K562 (cell line): Measurements from ENCODE around the gene OPCML. TPM values are rescaled to one million over a fixed set of nuclear protein-coding genes. Genes with fewer than 3 reads are reported as not detected.

Experiments
- ATAC-seq: fragments of 200-7000 bp; cut with Tn5 transposase; 3 replicates; pipeline ENCODE4 v1.9.1; 2020; ENCODE audit warnings: moderate library complexity
- BruUV-seq: library from RNA; stranded (reverse); fragments of 400-500 nt; replicated peaks from 2 replicates; lab custom pipeline; 2021; lab: Mats Ljungman, UMichigan
- CTCF ChIA-PET: fragments of 300-600 bp; formaldehyde crosslinking; extraction: SDS; loops from one replicate; lab custom pipeline; 2021; ENCODE audit warnings: low intra/inter-chr PET ratio; lab: Yijun Ruan, JAX
- POLR2A ChIA-PET: fragments of 300-600, 350-650 bp; sonication (Branson Sonifier 250); formaldehyde crosslinking; extraction: SDS; loops from one replicate; lab custom pipeline; 2021; ENCODE audit warnings: antibody characterized with exemption, inconsistent platforms; lab: Yijun Ruan, JAX
- DNase-seq, 4 experiments: peaks; one replicate each; pipeline versions ENCODE4 v3.0.0 to v3.0.0-alpha.2; 2011 to 2018; ENCODE audit warnings: low spot score in 3 of 4, mixed read lengths in 3 of 4; ENCODE audit errors: extremely low read depth in 1 of 4
- FAIRE-seq: peaks from 2 replicates; lab custom pipeline; 2011; peaks lifted over from hg19 to GRCh38; lab: Jason Lieb, UNC
- H2AFZ ChIP-seq: 2 replicates; pipeline ENCODE4 v1.6.0; 2011; ENCODE audit warnings: low read depth, low read length, control low read depth, inconsistent platforms
- H3K27ac ChIP-seq: fragments of 200-600 bp; 3 replicates; pipeline ENCODE4 v1.8.0; 2011; ENCODE audit warnings: low read depth, mild to moderate bottlenecking, control low read depth, inconsistent platforms, low read length, moderate library complexity, mixed read lengths; ENCODE audit errors: extremely low read depth
- H3K27me3 ChIP-seq, 2 experiments: fragments of 300-600 bp in 1 of 2; 2 replicates in 1 of 2; 3 replicates in 1 of 2; pipeline versions ENCODE4 v1.6.0 to v1.8.0; 2011; ENCODE audit warnings: inconsistent platforms in 2 of 2, low read length in 2 of 2, mild to moderate bottlenecking in 1 of 2, mixed read lengths in 1 of 2, moderate library complexity in 1 of 2; ENCODE audit not compliant: control insufficient read depth in 2 of 2, insufficient read depth in 2 of 2
- H3K36me3 ChIP-seq: fragments of 300-600 bp; 3 replicates; pipeline ENCODE4 v1.8.0; 2011; ENCODE audit warnings: mild to moderate bottlenecking, low read length, inconsistent platforms; ENCODE audit not compliant: control insufficient read depth, insufficient read depth
- H3K4me1 ChIP-seq, 2 experiments: fragments of 200-600 bp in 1 of 2; replicated peaks in 1 of 2; 2 replicates in 1 of 2; 3 replicates in 1 of 2; pipeline versions ENCODE4 v1.5.1 to v1.8.0; 2011; ENCODE audit warnings: inconsistent platforms in 2 of 2, low read length in 2 of 2, mild to moderate bottlenecking in 1 of 2, mixed read lengths in 1 of 2, moderate library complexity in 1 of 2; ENCODE audit not compliant: control insufficient read depth in 2 of 2, insufficient read depth in 2 of 2
- H3K4me2 ChIP-seq: 2 replicates; pipeline ENCODE4 v1.6.1; 2011; ENCODE audit warnings: low read length, control low read depth, inconsistent platforms, mixed read lengths; ENCODE audit not compliant: insufficient read depth
- H3K4me3 ChIP-seq: fragments of 200-600 bp; sonication (generic), shearing (Covaris generic); 2 replicates; pipeline ENCODE4 v1.5.1; 2016; ENCODE audit warnings: control low read depth, inconsistent platforms
- H3K79me2 ChIP-seq: fragments of 200-600 bp; 3 replicates; pipeline ENCODE4 v1.8.0; 2011; ENCODE audit warnings: low read length, inconsistent platforms; ENCODE audit not compliant: control insufficient read depth, insufficient read depth
- H3K9ac ChIP-seq, 2 experiments: 2 replicates each; pipeline versions ENCODE4 v1.6.0 to v1.6.1; 2011; ENCODE audit warnings: low read depth in 2 of 2, low read length in 2 of 2, control low read depth in 1 of 2, inconsistent platforms in 1 of 2, mild to moderate bottlenecking in 1 of 2, mixed read lengths in 1 of 2; ENCODE audit not compliant: insufficient read depth in 1 of 2
- H3K9me1 ChIP-seq: one replicate; pipeline ENCODE4 v1.6.0; 2011; ENCODE audit warnings: inconsistent platforms, mild to moderate bottlenecking, low read length, moderate library complexity; ENCODE audit not compliant: control insufficient read depth, insufficient read depth
- H3K9me3 ChIP-seq: replicated peaks from 2 replicates; pipeline ENCODE4 v1.5.1; 2011; ENCODE audit warnings: low read depth, low read length, inconsistent platforms; ENCODE audit not compliant: control insufficient read depth, insufficient read depth
- H4K20me1 ChIP-seq: replicated peaks from 2 replicates; pipeline ENCODE4 v1.6.1; 2011; ENCODE audit warnings: low read length, inconsistent platforms, mixed read lengths; ENCODE audit not compliant: control insufficient read depth, insufficient read depth
- CBX2 ChIP-seq: fragments of 200-600 bp; sonication (generic); IDR thresholded peaks from one replicate; pipeline ENCODE4 v1.6.1; 2012; ENCODE audit warnings: mild to moderate bottlenecking, low read length, inconsistent platforms; ENCODE audit not compliant: insufficient read depth, poor library complexity, severe bottlenecking
- CHD1 ChIP-seq: fragments of 200-600 bp; sonication (generic); IDR thresholded peaks from one replicate; pipeline ENCODE4 v1.6.1; 2012; ENCODE audit warnings: mild to moderate bottlenecking, moderate library complexity, low read length, inconsistent platforms
- GABPA ChIP-seq: fragments of 200-800 bp; sonication (Bioruptor generic); conservative IDR thresholded peaks from 2 replicates; pipeline ENCODE4 v1.6.1; 2016; ENCODE audit warnings: low read depth, missing genetic modification characterization, missing compliant biosample characterization
- GMEB1 ChIP-seq: fragments of 250-450 bp; sonication (Bioruptor Pico); IDR thresholded peaks from 2 replicates; pipeline ENCODE4 v1.4.0; 2020; ENCODE audit warnings: mild to moderate bottlenecking
- GTF2E2 ChIP-seq: fragments of 200-800 bp; sonication (Bioruptor generic); IDR thresholded peaks from 2 replicates; pipeline ENCODE4 v1.6.1; 2016; ENCODE audit warnings: missing genetic modification characterization, missing compliant biosample characterization
- HNRNPLL ChIP-seq: fragments of 200-400 bp; formaldehyde crosslinking; IDR thresholded peaks from 2 replicates; pipeline ENCODE4 v1.6.1; 2017; ENCODE audit warnings: low read length, low read depth, mild to moderate bottlenecking; ENCODE audit not compliant: poor library complexity, severe bottlenecking
- MBD2 ChIP-seq: sonication (generic); IDR thresholded peaks from 2 replicates; pipeline ENCODE4 v1.6.1; 2016; ENCODE audit warnings: low read depth, borderline replicate concordance
- MTA2 ChIP-seq: fragments of 450-650 bp; IDR thresholded peaks from 2 replicates; pipeline ENCODE4 v1.6.1; 2016; ENCODE audit warnings: low read depth
- NR4A1 ChIP-seq, 2 experiments: fragments of 250-450 bp in 1 of 2; fragments of 450-650 bp in 1 of 2; sonication (Bioruptor Pico) in 1 of 2; IDR thresholded peaks; 2 replicates each; pipeline versions ENCODE4 v1.4.0 to v1.6.1; 2016 to 2020; ENCODE audit warnings: mild to moderate bottlenecking in 2 of 2, missing compliant biosample characterization in 1 of 2, missing genetic modification characterization in 1 of 2, moderate library complexity in 1 of 2
- RUNX1 ChIP-seq: sonication (generic); IDR thresholded peaks from 2 replicates; pipeline ENCODE4 v1.6.1; 2016; ENCODE audit warnings: antibody characterized with exemption, low read depth
- SNIP1 ChIP-seq: fragments of 450-650 bp; IDR thresholded peaks from 2 replicates; pipeline ENCODE4 v1.7.1; 2017; ENCODE audit warnings: low read depth, mild to moderate bottlenecking
- SPI1 ChIP-seq: IDR thresholded peaks from 2 replicates; pipeline ENCODE4 v1.6.1; 2011; ENCODE audit warnings: low read depth, low read length, control low read depth, borderline replicate concordance
- TSC22D4 ChIP-seq: fragments of 450-650 bp; IDR thresholded peaks from 2 replicates; pipeline ENCODE4 v1.6.1; 2016; ENCODE audit warnings: missing genetic modification characterization, missing biosample characterization, control low read depth
- WHSC1 ChIP-seq: IDR thresholded peaks from one replicate; pipeline ENCODE4 v1.6.1; 2012; ENCODE audit warnings: low read length, control low read depth, inconsistent platforms
- YBX1 ChIP-seq: fragments of 450-650 bp; IDR thresholded peaks from 2 replicates; pipeline ENCODE4 v1.7.1; 2016; ENCODE audit warnings: mild to moderate bottlenecking
- ZC3H8 ChIP-seq: fragments of 450-650 bp; IDR thresholded peaks from 2 replicates; pipeline ENCODE4 v1.6.1; 2017
- in situ Hi-C: fragments of 300-500 bp; cut with MboI; formaldehyde crosslinking; loops from 4 replicates; pipeline ENCODE4 v1.15.0; 2018; ENCODE audit warnings: inconsistent platforms, mixed read lengths
- intact Hi-C: fragments of 100-400 bp; cut with micrococcal nuclease; formaldehyde crosslinking; loops from 2 replicates; pipeline ENCODE4 v1.14.2; 2022
- polyA plus RNA-seq, 8 experiments: library from polyadenylated mRNA; depleted of rRNA in 4 of 8; stranded (reverse) in 5 of 8; unstranded in 3 of 8; fragments of >200 nt; fragmentation: Nextera tagmentation in 2 of 8; fragmentation: Illumina TruSeq in 1 of 8; extraction: Ambion mirVana in 2 of 8; extraction: Trizol in 1 of 8; gene quantifications; 2 replicates each; pipeline versions ENCODE4 v1.2.1 to v1.2.3, GENCODE V29; 2011 to 2014; ENCODE audit warnings: inconsistent platforms in 1 of 8, missing spikeins in 1 of 8
- total RNA-seq, 7 experiments: library from RNA; depleted of rRNA in 6 of 7; stranded (reverse); fragments of >200 nt in 6 of 7; fragmentation: Illumina TruSeq in 2 of 7; extraction: Trizol in 2 of 7; gene quantifications; 2 replicates each; pipeline versions ENCODE4 v1.2.1 to v1.2.3, GENCODE V29; 2011 to 2021; ENCODE audit warnings: low replicate concordance in 1 of 7

The OPCML gene
- total and polyA plus RNA-seq, 9 of the 15 experiments (the other 6 are each of a cell fraction or from before 2014, with no cell fraction given), result not detected

DNA sequence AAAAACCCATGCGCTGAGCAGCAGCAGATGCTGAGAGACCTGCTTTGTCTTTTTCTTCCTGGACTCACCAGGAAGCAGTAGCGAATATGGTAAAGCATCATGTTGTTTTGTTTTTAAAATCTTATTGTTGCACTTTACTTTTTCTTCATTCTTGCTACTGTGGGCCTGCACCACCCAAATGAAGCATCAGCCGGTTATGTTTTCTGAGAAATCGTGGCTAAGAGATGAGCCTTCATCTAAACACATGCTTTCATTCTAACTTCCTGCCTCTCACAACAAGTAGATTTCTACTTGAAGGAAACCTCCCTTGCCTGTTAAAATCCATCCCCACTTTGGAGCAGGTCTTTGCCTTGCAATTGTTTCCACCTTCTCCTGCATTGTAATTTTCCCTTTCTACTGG is 1136.0 kb downstream of the OPCML start (continued):
- TF ChIP-seq MBD2, result no peak
- no peak for TF ChIP-seq HNRNPLL
- TF ChIP-seq YBX1, result no peak
- no peak for TF ChIP-seq CHD1
- no peak for TF ChIP-seq MTA2
- TF ChIP-seq GMEB1, result no peak

DNA sequence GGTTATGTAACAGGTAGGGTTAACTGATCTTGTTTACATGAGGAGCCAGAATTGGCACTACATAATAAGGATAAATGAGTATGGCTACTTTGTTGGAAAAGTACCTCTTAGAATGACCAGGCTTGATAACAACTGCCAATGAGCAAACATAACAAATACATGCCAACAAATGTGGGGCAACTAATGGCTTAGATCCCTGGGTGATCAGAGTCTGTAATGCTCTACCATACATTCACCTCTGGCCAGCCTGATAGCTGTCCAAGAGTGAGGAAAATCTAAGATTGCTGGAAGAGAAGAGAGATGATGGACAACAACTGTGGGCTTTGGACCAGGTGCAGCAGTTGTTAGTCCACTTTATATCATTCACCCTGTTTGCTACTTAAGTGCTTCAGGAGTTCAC is 1136.9 kb downstream of the OPCML start:
- Histone ChIP-seq H4K20me1 (no peaks in the 10 kb centered on the region), H3K27ac (no peak overlapping the region), H3K9ac (no peak overlapping the region), H3K27me3 (no peaks in the 10 kb centered on the region), H3K4me3 (no peak overlapping the region), H3K9me1 (no peaks in the 10 kb centered on the region), H3K79me2 (no peaks in the 10 kb centered on the region), H3K4me2 (no peak overlapping the region), H3K9me3 (no peaks in the 10 kb centered on the region), H3K4me1 (no peaks in the 10 kb centered on the region), H3K36me3 (no peaks in the 10 kb centered on the region), H2AFZ (no peak overlapping the region)
- POLR2A ChIA-PET, result no interaction called here
- ATAC-seq (no peak), DNase-seq (no peak), FAIRE-seq (no peak)
- intact Hi-C loops, result no loop called here
- TF ChIP-seq GABPA (tag), result no peak
- TF ChIP-seq GTF2E2, result no peak
- TF ChIP-seq RUNX1, result no peak
- no peak for TF ChIP-seq ZC3H8
- no peak for TF ChIP-seq SPI1
- TF ChIP-seq WHSC1, result no peak
- TF ChIP-seq CBX2, result no peak
- no peak for TF ChIP-seq YBX1
- TF ChIP-seq TSC22D4 (tag), result no peak
- TF ChIP-seq NR4A1 (CRISPR knock-in tag; IDR thresholded peaks at IDR 0.05), result no peak
- no peak for TF ChIP-seq NR4A1 (tag; IDR thresholded peaks at IDR 0.05)
- no peak for TF ChIP-seq SNIP1
- BruUV-seq, result no TSS peak
- CTCF ChIA-PET, result no interaction called here
- in situ Hi-C loops, result no loop called here
